Natural killer cell (primary cell): ENCODE data around the gene EXO1. TPM values are rescaled to one million over a fixed set of nuclear protein-coding genes. Genes with fewer than 3 reads are reported as not detected.

Experiments
- ATAC-seq, 3 donors: fragments of 150-1000 bp in 2 of 3; fragments of 200-7000 bp in 1 of 3; cut with Tn5 transposase; 1 replicate in 1 of 3; 2 replicates in 2 of 3; pipeline ENCODE4 v1.10.0; 2021; ENCODE audit warnings: mild to moderate bottlenecking in 2 of 3, moderate library complexity in 2 of 3
- DNase-seq, 2 donors: peaks; one replicate each; pipeline versions ENCODE4 v3.0.0 to v3.0.0-alpha.2; 2013 to 2021; ENCODE audit warnings: mixed read lengths in 1 of 2
- H3K27ac ChIP-seq: one replicate; pipeline ENCODE4 v1.5.1; 2013; ENCODE audit warnings: mild to moderate bottlenecking, low read length
- H3K27me3 ChIP-seq: one replicate; pipeline ENCODE4 v1.6.1; 2013; ENCODE audit warnings: low read length; ENCODE audit not compliant: control insufficient read depth, insufficient read depth
- H3K36me3 ChIP-seq: one replicate; pipeline ENCODE4 v1.6.1; 2013; ENCODE audit warnings: low read length; ENCODE audit not compliant: control insufficient read depth, insufficient read depth
- H3K4me1 ChIP-seq: one replicate; pipeline ENCODE4 v1.6.1; 2013; ENCODE audit warnings: low read length; ENCODE audit not compliant: control insufficient read depth, insufficient read depth
- H3K4me3 ChIP-seq: one replicate; pipeline ENCODE4 v1.5.1; 2013; ENCODE audit warnings: low read length
- H3K9me3 ChIP-seq: one replicate; pipeline ENCODE4 v1.6.1; 2013; ENCODE audit warnings: low read length; ENCODE audit not compliant: control insufficient read depth, insufficient read depth
- H3K27ac Mint-ChIP-seq, 2 donors: one replicate each; pipeline ENCODE4 v1.8.0; 2022; ENCODE audit warnings: mild to moderate bottlenecking in 2 of 2, mixed read lengths in 2 of 2, moderate library complexity in 1 of 2
- H3K27me3 Mint-ChIP-seq, 2 donors: one replicate each; pipeline ENCODE4 v1.8.0; 2022; ENCODE audit warnings: low read depth in 2 of 2, mixed read lengths in 2 of 2
- H3K36me3 Mint-ChIP-seq: one replicate; pipeline ENCODE4 v1.8.0; 2022; ENCODE audit warnings: mixed read lengths
- H3K4me1 Mint-ChIP-seq, 2 donors: one replicate each; pipeline ENCODE4 v1.8.0; 2022; ENCODE audit warnings: mixed read lengths in 2 of 2
- H3K4me3 Mint-ChIP-seq: one replicate; pipeline ENCODE4 v1.8.0; 2022; ENCODE audit warnings: mild to moderate bottlenecking, moderate library complexity, mixed read lengths
- H3K9me3 Mint-ChIP-seq, 2 donors: one replicate each; pipeline ENCODE4 v1.8.0; 2022; ENCODE audit warnings: mixed read lengths in 2 of 2
- WGBS: methylation state at CpG from one replicate; pipeline ENCODE4 v1.1.7; 2013; ENCODE audit warnings: missing lambda C conversion rate; ENCODE audit not compliant: insufficient coverage; 5-methylcytosine and 5-hydroxymethylcytosine counted together
- intact Hi-C: fragments of 100-400 bp; cut with micrococcal nuclease; formaldehyde crosslinking; loops from one replicate; pipeline ENCODE4 v1.14.2; 2022
- total RNA-seq, 4 donors: library from RNA; stranded (reverse); fragments of 120-200 nt in 1 of 4; gene quantifications; one replicate each; pipeline versions ENCODE4 v1.2.3 to v1.2.4, GENCODE V29; 2013 to 2022
- TF ChIP-seq, protein P1 (sequence below): fragments of 200-600 bp; IDR thresholded peaks from one replicate; pipeline ENCODE4 v1.8.0; 2022; ENCODE audit warnings: antibody characterized with exemption

EXO1 gene
- total RNA-seq, 3 donors from 2014 or later (not counting 1 experiment from before 2014, with no cell fraction given), result 1.6 to 2.7 (median 1.7) TPM

GRCh38 chr1:241934866-241935265, 86.9 kb downstream of the EXO1 start:
- Histone ChIP-seq H3K27me3 (no peaks in the 10 kb centered on the region), H3K4me1 (no peaks in the 10 kb centered on the region), H3K9me3 (no peaks in the 10 kb centered on the region), H3K36me3 (no peaks in the 10 kb centered on the region), H3K4me3 (no peak overlapping the region), H3K27ac (no peak overlapping the region)
- Mint-ChIP-seq H3K36me3 (no peaks in the 10 kb centered on the region), H3K4me3 (no peak overlapping the region), H3K27me3 (peaks cover 6 to 17% of the 10 kb centered on the region in 2 donors), H3K4me1 (no peaks in the 10 kb centered on the region), H3K27ac (no peak overlapping the region), H3K9me3 (no peaks in the 10 kb centered on the region)
- WGBS, result 67% methylated on average over 7 of the region's 7 CpGs
- no peak for ATAC-seq
- no peak for DNase-seq
- intact Hi-C loops, result no loop called here
- TF ChIP-seq, protein P1, sequence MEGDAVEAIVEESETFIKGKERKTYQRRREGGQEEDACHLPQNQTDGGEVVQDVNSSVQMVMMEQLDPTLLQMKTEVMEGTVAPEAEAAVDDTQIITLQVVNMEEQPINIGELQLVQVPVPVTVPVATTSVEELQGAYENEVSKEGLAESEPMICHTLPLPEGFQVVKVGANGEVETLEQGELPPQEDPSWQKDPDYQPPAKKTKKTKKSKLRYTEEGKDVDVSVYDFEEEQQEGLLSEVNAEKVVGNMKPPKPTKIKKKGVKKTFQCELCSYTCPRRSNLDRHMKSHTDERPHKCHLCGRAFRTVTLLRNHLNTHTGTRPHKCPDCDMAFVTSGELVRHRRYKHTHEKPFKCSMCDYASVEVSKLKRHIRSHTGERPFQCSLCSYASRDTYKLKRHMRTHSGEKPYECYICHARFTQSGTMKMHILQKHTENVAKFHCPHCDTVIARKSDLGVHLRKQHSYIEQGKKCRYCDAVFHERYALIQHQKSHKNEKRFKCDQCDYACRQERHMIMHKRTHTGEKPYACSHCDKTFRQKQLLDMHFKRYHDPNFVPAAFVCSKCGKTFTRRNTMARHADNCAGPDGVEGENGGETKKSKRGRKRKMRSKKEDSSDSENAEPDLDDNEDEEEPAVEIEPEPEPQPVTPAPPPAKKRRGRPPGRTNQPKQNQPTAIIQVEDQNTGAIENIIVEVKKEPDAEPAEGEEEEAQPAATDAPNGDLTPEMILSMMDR, result no peak

Other genes starting within 250 kb of the EXO1 start
- 10 to 100 TPM in 1 of 3 donors, 1 to 10 TPM in 2; 6.8 to 11.8 (median 7.8) TPM for gene CHML, start 207.8 kb upstream of the EXO1 start, total RNA-seq
- gene OPN3, start 207.8 kb upstream of the EXO1 start, total RNA-seq, result 1 to 10 TPM; 3.9 to 5.1 (median 4.1) TPM
- not detected for gene WDR64, start 195.9 kb upstream of the EXO1 start, total RNA-seq
- not detected for gene BECN2, start 109.6 kb downstream of the EXO1 start, total RNA-seq
- not detected for gene MAP1LC3C, start 150.9 kb downstream of the EXO1 start, total RNA-seq